ENCODE data around the gene GNGT2.

GNGT2 gene

DNA sequence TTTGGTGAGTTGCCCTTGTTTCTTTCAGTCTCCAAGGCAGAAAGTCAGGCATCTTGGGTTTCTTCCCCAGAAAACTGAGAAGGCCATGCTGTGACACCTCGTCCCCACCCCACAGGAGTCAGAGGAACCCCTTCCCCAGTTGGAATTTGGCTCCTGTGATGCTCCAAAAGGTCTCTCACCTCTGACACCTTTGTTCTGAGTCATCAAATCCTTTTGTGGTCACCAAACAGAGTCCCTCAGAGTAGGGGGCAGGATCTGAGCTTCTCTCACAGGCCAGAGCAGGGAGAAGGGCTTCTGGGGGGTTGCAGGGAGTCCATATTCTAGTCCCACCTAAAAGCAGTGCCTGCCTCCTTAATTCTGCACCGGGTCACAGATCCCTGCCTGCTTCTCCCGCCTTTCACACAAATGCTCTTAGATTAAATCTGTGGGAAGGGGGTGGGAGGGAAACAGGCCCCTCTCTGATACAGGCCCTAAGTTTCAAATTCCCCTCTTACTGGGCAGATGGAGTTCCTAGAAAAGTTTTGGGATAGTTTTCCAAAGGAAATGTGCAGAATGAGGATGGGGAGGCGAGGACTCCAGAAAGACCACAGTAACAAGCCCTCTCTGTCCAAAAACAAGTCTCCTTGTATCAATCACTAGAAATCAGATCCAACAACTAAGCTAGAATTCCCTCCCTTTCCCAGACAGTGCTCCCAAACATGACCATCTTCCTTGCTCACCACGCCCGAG is 18.9 kb upstream of the GNGT2 start:
- DNase-seq = no peak

DNA sequence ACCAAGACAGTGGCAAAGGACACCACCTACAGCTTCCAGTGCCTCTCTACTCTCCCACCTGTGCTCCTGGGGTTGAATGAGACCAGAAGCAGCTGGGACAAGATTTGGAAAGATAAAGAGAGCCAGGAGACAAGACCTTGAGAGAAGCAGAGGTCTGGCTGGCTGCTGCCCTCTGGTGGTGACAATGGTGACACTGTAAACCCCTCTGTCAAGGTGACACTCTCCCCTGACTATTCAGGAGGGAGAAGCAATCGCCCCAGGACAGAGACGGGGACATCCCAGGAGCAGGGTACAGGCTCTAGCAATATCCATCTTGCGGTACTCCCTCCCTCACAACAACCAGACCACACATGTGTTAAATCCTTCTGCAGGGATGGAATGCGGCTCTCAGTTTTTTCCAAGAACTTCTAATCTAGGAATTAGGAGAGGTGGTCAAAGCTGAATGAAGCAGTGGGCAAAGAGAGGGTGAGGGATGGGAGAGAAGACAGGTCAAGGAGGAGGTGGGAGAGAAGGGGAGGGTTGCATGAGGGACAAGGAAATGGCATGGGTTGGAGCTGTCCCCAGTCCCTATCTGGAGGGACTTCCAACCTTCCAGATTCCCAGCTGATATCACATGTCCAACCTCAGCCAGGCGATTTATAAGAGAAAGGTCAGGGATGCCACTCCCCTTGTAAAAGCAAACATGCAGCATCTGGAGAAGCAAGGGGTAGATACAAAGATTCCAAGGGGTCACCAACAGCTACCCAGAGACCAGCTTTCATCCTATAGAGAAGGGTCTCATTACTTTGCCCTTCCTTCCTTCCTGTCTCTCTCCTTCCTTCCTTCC is 17.3 kb upstream of the GNGT2 start:
- DNase-seq = peak; percentile 78 to 79

DNA sequence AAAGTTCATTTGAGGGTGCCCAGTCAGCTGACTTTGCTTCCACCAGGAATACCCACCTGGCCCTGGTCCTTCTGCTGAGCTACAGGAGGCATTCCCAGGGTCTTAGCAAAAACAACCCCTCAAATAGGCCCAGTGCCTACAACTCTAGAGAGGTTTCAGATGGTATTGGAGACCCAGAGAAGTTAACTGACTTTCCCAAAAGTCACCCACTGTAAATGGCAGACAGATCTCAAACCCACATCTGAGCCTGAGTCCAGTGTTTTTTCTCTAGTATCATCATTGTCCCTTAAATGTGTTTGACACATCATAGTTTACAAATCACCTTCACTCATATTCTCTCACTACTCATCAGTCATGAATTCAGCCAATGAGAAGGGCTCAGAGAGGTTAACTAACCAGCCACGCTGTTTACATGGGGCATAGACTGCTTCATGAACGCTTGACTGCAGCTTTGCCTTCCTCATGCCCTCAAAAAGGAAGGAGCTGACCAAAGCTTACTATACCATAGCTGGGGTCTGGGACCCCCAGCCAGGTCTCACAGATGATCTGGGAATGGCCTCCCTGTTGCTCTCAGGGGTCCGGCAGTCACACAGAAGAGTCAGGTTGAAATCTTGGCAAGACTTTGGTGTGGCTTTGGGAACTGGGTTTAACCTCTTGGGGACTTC is 16.5 kb upstream of the GNGT2 start:
- DNase-seq = no peak

DNA sequence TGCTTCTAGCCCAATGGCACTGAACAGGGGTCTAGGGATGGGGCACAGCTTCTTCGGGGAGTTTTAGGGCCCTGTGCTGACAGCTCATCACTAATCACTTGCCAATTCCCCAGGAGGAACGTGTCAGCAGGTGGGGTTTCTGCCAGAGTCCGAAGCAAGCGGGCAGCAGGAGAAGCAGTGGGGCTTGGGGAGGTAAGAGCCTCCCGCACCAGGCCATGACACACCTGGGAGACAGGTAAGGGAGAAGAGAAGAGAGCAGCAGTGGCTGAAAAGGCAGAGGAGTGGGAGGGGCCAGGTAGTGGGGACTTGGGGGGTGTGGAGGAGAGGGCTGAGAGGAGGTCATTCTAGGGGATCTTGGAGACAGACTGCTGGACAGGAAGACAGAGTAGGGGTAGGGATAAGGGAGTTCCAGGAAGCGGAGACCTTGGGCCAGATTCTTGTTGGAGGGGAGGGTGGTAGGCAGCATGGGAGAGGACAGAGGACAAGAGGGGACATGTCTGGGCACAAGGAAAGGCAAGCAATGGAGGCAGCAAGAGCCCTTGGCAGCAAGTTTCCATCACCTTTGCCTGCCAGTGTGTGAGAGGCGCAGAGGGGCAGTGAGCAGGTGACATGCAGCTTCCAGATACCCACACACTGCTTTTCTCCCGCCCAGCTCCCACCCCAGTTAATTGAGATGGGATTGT is 15.3 kb upstream of the GNGT2 start:
- DNase-seq = no peak

DNA sequence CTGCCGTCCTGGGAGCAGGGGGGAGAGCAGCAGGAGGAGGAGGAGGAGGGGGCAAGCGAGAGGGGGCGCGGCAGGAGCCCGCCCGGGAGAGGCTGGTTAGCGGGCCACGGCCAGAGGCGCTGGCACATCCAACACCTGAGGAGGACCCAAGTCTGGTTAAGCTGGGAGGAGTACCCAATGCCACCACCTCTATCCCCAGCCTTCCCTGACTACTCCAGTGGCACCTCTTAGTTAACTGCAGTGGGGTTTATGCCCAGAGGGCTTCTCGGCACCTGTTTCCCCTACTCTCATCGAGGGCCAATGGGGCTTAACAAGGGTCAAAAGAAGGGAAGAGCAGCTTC is 14.6 kb upstream of the GNGT2 start:
- no peak for DNase-seq

DNA sequence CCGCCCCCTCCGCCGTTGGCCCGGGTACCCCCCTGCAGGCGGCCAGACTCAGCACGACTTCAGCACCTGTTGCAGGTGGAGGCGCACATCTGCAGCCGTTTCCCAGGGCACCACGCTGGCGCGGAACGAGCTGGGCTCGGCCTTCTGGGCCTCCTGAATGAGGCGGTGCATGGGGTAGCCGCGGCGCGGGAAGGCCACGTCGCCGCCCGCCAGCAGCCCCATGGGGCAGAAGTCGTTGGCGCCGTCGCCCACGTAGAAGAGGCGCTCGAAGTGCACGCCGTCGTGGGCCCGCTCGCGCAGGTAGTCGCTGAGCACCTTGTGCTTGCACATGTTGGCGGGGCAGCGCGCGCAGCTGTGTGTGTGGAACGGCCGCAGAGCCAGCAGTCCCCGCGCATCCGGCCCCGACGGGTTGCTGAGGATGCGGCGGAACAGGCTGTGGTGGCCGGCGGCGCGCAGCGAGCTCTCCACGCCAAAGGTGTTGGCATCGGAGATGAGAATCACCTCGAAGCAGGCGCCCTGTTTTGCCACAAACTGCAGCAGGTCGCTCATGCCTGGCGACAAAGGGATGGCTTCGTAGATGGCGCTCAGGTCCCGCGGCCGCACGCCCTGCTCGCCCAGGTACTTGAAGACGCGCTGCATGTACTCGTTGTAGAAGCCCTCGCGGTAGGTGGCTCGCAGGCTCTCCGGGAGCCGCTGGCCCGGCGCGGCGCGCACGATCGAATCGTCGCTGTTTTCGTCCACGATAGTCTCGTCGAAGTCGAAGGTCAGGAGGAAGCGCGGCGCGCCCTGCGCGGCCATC is 14.0 kb upstream of the GNGT2 start:
- DNase-seq = no peak

DNA sequence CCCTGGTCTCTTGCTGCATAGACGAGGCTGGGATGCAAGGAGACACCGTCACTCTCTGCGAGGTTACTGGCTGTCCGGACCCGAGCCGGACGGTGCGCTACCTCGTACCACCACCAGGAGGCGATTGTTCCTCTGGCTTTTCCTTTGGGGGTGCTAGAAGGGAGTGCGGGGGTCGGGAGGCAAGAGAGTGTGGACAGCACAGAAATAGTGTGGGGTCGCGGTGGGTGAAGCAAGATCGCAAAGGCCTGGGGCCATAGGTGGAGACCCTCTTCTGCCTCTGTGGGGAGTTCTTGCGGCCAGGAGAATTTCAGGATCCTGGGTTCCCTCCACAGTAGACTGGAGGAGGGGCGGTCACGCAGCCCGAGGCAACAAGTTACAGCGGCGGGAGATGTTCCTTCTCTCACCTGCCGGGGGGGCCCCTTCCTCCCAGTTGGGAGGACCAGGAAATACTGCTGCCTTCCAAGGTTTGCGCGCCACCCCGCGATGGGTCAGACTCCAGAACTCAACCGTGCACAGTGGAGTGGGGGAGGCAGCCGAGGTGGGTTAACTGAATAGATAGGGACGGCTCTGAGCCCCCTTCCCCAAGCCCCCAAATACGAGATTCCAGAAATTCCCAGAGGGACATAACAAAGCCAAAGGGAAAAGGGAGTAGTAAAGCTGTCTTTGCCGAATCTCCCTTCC is 13.3 kb upstream of the GNGT2 start:
- peak; percentile 52 to 60 for DNase-seq

DNA sequence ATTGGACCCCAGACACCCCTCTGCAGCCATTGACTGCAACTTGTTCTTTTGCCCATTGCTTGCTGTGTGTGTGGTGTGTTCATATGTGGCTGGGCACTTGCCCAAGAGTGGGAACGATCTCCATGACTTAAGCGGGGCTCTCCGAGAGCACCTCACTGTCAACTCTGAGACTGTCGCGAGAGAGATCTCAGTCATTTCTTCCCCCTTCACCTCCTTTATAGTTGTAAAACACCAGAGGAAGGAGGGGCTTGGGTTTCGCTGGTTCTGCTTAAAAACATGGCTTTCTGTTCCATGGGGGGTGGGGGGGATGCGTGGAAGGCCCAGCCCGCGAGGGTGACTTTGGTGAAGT is 12.8 kb upstream of the GNGT2 start:
- DNase-seq = no peak

DNA sequence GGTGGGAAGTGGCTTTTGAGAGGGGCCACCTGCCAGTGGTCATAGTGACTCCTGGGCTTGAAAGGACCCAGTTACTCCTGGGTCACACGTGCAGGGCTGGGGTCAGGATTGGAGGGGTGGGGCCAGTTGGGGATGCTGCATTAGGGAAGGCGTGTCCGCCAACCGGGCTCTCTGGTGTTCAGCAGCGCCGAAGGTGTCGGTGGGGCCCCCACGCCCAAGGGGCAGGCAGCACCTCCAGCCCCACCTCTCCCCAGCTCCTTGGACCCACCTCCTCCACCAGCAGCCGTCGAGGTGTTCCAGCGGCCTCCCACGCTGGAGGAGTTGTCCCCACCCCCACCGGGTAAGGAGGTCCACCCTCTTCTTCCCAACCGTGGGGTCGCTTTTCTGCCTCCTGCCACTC is 9.6 kb upstream of the GNGT2 start:
- no peak for DNase-seq

DNA sequence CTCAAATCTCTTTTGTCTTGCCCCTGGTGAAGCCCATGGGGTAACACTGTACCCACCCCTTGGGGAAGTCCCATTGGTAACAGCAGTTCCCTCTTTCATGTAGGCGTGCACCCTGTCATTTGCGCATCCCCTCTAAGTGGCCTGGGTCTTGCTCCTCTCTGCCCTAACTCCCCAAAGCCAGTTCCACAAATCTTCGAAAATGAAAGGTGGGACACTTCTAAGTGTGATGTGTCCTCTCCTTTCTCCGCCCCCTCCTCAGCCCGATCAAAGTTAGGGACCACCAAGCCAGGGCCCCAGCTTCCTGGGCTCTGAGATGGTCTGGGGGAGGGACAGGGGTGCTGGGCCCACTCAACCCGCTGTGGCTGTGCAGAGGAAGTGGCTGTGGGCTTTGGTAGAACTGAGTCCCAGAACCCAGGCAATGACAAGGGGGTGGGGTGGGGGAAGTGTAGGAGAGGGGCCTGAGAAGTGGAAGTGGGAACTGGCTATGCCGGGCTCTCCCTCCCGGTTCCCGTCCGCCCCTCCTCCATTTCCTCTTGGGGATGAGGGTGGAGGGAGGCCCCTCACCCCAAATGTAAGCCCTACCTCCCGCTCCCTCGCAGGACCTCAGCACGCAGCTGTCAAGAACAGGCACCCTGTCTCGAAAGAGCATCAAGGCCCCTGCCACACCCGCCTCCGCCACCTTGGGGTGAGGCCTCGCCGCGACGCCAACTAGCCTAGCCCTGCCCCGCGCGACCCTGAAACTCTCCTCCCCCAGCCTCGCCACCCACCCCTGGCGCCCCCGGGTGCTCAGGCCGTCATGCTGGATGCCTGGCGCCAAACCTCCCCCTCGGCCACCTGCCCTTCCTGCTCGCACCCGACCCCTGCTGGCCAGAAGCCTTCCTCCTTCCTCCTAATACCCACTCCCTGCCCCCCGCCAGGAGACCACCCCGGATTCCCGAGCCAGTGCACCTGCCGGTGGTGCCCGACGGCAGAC is 8.9 kb upstream of the GNGT2 start:
- peak; percentile 88 to 90 for DNase-seq

DNA sequence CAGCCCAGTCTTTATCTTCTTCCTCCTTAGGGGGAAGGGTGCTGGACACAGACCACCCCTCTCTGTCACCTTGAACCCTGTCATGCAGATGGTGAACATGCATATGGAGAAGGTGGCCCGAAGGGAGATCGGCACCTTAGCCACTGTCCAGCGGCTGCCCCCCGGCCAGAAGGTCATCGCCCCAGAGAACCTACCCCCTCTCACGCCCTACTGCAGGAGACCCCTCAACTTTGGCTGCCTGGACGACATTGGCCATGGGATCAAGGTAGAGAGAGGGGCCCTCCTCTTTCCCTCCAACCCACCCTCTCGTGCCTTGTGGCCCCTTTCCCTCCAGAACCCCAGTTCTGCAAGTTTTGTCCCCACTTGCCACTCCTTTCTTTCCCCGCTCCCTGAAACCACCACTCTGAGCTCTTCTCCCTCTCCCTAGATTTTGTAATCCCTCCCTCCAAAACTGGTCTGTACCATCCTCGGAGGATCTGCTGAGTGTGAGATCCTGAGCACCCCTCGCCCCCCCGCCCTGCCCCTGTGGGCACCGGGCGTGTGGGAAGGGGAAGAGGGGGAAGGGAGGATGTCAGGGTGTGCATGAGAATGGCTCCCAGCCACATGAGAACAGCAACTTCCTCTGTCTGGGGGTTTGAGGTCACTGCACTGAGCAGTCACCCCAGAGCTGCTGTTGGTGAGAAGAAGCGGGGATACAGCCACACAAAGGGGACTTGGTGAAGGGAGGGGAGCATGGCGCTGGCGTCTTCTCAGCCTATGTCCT is 7.5 kb upstream of the GNGT2 start:
- peak; percentile 96 for DNase-seq

DNA sequence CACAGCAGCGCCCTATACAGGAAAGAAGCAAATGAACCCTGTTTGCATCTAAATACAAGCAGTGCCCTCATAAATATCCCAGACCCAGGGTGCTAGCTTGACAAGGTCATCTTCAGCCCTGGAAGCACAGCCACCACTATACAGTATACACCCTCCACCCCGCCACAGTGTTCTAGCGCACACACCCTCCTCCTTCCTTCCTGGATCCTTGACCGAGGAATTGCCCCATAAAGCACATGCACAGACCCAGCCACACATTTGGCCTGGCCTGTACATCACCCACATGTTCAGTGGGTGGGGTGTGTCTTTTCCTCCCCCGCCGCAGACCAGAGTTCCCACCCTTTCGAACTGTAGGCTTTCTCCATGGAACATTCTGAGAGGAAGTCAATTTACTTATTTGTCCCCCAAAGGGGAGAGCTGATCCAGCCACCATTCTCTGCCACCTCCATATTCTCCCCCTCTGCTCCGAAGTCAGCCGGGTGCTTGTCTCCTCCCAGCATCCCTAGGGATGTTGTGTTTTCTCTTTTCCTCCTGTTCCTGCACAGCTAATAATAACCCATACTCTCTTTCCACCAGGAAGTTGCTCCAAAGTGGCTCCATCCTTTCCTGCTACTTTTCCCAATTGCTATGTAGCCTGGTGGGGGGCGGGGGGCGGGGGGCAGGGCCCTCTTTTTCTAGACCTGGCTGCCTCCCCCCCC is 6.7 kb upstream of the GNGT2 start:
- DNase-seq = peak; percentile 89 to 93

DNA sequence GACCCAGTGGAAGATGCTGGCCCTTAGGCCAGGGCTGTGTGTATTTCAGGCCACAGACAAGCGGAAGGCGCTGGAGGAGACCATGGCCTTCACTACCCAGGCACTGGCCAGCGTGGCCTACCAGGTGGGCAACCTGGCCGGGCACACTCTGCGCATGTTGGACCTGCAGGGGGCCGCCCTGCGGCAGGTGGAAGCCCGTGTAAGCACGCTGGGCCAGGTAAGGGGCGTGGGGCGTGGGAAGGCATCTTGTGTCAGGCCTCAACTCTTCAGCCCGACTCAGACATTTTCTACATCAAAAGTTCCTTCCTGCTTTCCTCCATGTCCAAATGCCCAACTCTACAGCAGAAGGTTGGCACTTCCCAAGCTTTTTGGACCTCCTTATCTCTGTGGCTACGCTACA is 6.1 kb upstream of the GNGT2 start:
- DNase-seq = no peak

DNA sequence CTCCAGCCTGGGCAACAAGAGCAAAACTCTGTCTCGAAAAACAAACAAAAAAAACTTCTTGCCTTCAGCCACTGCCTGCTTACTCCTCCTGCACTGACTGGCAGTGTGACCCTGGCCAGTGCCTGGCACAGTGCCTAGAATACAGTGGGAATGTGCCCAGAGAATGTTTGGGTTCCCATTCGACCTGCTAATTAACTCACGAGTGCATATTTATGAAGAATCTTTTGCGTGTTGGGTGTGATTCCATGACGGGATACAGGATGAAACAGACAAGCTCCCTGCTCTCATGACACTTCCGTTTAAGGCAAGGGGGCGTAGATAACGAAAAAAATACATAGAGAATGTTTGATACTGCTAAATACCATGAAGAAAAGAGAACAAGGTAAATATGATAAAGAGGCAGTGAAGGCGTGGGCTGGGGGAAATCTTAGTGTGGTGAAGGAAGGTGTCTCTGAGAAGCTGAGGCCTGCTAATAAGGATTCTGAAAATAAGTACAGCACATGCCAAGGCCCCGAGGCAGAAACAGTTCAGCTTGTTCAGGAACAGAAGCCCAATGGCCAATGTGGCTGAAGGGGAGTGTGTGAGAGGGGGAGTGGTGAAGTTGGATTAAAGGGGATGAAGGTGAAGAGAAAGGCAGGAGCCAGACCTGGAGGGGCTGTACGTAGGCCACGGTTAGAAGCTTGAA is 4.4 kb upstream of the GNGT2 start:
- no peak for DNase-seq

DNA sequence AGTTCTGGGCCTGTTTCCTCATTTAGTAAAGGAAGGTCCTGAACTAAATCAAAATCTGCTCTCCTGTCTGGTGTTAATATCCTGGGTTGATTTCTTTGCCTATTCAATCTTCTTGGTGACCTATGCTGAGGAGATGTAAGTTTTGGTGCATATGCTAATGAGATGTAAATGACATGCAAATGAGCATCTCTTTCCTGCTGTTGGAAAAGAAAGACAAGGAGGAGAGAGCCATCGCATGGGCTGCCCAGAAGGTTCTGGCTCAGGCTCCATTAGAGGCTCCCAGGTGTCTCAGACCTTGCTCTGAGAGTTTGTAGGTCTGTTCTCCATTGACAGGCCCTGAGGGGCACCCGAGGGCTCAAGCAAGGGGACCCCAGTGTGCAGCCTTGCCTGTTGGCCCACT is 3.5 kb upstream of the GNGT2 start:
- DNase-seq = no peak

DNA sequence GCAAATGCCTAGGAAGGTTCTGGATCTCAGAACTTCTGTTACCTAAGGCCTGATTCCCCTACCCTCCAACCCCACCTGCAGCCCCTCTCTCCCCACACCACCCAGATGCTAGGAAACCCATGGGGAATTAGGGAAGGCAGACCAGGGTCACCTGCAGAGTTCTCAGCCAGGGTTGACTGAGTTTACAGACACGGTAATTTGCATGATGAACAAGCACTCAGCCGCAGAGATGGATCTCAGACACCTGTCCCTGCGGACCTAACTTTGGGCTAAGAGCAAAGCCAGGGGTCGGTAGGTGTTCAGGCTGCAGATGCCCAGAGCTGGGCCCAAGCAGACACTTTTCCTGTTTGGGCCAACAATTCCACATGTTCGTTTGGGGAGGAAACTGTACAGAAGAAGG is 3.0 kb upstream of the GNGT2 start:
- no peak for DNase-seq

DNA sequence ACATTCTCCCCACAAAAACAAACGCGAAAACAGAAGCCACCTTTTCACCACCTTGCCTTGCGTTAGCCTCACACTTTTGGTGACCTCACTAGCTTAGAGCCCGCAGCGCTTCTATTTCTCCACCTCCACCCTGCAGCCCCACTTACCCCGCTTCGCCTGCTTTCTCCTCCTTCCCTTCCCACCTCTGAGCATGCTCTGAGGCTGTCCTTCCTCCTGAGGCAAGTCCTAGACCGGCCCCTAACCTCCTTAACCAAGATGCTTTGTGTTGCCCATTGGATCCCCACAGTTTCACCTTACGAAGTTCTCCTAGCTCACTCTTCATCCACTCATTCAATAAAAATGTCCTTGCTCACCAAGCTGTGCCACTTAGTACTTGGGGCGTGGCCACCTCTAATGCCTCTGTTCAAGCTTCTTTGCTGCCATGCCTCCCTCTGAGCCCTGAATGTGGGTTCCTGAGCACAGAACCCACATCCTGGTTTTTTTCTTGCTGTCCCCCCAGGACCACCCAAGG is 1.3 kb downstream of the GNGT2 start:
- no peak for DNase-seq

DNA sequence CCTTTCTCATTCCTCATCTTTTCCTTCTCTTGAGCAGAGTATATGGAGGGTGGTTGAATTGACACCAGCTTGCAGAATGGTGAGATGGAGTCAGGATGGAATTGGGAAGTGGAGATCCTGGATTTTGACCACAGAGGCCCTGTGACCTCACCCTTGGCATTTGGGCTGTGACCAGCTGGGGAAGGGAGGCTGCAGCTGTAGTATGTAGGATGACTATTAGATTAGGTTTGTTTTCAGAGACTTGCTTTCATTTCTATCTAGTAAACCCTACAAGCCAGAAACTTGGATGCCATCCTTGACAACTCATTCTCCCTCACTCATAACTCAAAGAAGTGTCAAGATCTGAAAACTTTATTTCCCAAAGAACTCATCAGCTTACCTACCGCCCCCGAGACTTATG is 5.9 kb downstream of the GNGT2 start:
- DNase-seq = peak in 1 of 2 donors; percentile 28
